ENCODE measurements around the gene EP400. TPM values are rescaled to one million over a fixed set of nuclear protein-coding genes. Genes with fewer than 3 reads are reported as not detected.

EP400 gene
- total and polyA plus RNA-seq, 9 of the 15 experiments (the other 6 are each of a cell fraction or from before 2014, with no cell fraction given): 4.5 to 58.0 (median 7.0) TPM

- peaks cover 92% of the 10 kb centered on the region; the same call in 2 of the 3 replicates for H3K36me3 ChIP-seq (ENCODE audit: control insufficient read depth, insufficient read depth, low read length)
- H3K4me2 ChIP-seq (ENCODE audit: insufficient read depth, low read length): no peak overlapping the region
- DNase-seq (ENCODE audit: extremely low read depth in 1 of 4, low spot score in 3 of 4): no peak
- H3K27me3 ChIP-seq (ENCODE audit: control insufficient read depth in 2 of 2, insufficient read depth in 2 of 2, low read length in 2 of 2): no peaks in the 10 kb centered on the region
- no peak for ATAC-seq
- H3K9me1 ChIP-seq (ENCODE audit: control insufficient read depth, insufficient read depth, low read length): no peaks in the 10 kb centered on the region
- H3K4me3 ChIP-seq: no peak overlapping the region
- peaks cover 0 to 3% of the 10 kb centered on the region in 2 experiments; a peak in 1 of 5 replicates for H3K4me1 ChIP-seq (replicated peaks in 1 of 2; ENCODE audit: control insufficient read depth in 2 of 2, insufficient read depth in 2 of 2, low read length in 2 of 2)
- ChIA-PET CTCF (ENCODE audit: low intra/inter-chr PET ratio) (no interaction called here), POLR2A (no interaction called here)
- WGBS (ENCODE audit: insufficient coverage, low coverage, missing lambda C conversion rate): 96% methylated on average over 11 of the region's 11 CpGs
- BruUV-seq (replicated peaks): no TSS peak
- intact Hi-C loops (cut with micrococcal nuclease): no loop called here
- TF ChIP-seq MBD2 (IDR thresholded peaks at IDR 0.05; ENCODE audit: borderline replicate concordance, low read depth): no peak
- no peak for TF ChIP-seq ZNF589 (CRISPR knock-in tag; IDR thresholded peaks at IDR 0.05; ENCODE audit: low read depth)
- no peak for TF ChIP-seq KDM2B (CRISPR knock-in tag; IDR thresholded peaks at IDR 0.05)
- TF ChIP-seq NR0B1 (IDR thresholded peaks at IDR 0.05; ENCODE audit: partially characterized antibody): no peak
- no peak for TF ChIP-seq HMG20B (CRISPR knock-in tag; IDR thresholded peaks at IDR 0.05)
- no peak for TF ChIP-seq ARID4B (CRISPR knock-in tag; IDR thresholded peaks at IDR 0.05)
- TF ChIP-seq CC2D1A (IDR thresholded peaks at IDR 0.05): no peak
- FAIRE-seq: no peak
- H2AFZ ChIP-seq (ENCODE audit: low read depth, low read length): no peak overlapping the region
- no peak overlapping the region for H3K9ac ChIP-seq (ENCODE audit: insufficient read depth in 1 of 2, low read depth in 2 of 2, low read length in 2 of 2)
- H3K79me2 ChIP-seq (ENCODE audit: control insufficient read depth, insufficient read depth, low read length): no peaks in the 10 kb centered on the region
- no peaks in the 10 kb centered on the region for H4K20me1 ChIP-seq (replicated peaks; ENCODE audit: control insufficient read depth, insufficient read depth, low read length)
- H3K9me3 ChIP-seq (replicated peaks; ENCODE audit: control insufficient read depth, insufficient read depth, low read depth, low read length): no peaks in the 10 kb centered on the region
- in situ Hi-C loops (cut with MboI): no loop called here
- no peak overlapping the region for H3K27ac ChIP-seq (ENCODE audit: extremely low read depth, low read depth, low read length)
Measured at GRCh38 chr12:132030367-132031038, 80.8 kb downstream of the EP400 start.
